Mesendoderm (in vitro differentiated cells): ENCODE data around the gene SGPP1.
A peak's percentile ranks its signal among the peaks of the same experiment; 100 is the strongest.

ENCODE experiments used
- DNase-seq: peaks from one replicate; pipeline ENCODE4 v3.0.0; 2013
- H2AK5ac ChIP-seq: 2 replicates; pipeline ENCODE4 v1.6.1; 2013; ENCODE audit warnings: low read length, inconsistent platforms
- H2BK120ac ChIP-seq: 2 replicates; pipeline ENCODE4 v1.6.1; 2013; ENCODE audit warnings: low read depth, mild to moderate bottlenecking, low read length, moderate library complexity, mixed read lengths
- H2BK15ac ChIP-seq: replicated peaks from 2 replicates; pipeline ENCODE4 v1.6.1; 2013; ENCODE audit warnings: low read depth, mild to moderate bottlenecking, moderate library complexity
- H2BK5ac ChIP-seq: 2 replicates; pipeline ENCODE4 v1.6.1; 2013; ENCODE audit warnings: low read length, inconsistent platforms
- H3K18ac ChIP-seq: 2 replicates; pipeline ENCODE4 v1.6.1; 2013; ENCODE audit warnings: mild to moderate bottlenecking, low read length, mixed read lengths
- H3K23ac ChIP-seq: one replicate; pipeline ENCODE4 v1.6.1; 2013; ENCODE audit warnings: low read length
- H3K27ac ChIP-seq: 2 replicates; pipeline ENCODE4 v1.5.1; 2013; ENCODE audit warnings: low read depth, mild to moderate bottlenecking, inconsistent platforms, low read length, moderate library complexity
- H3K27me3 ChIP-seq: 2 replicates; pipeline ENCODE4 v1.6.1; 2013; ENCODE audit warnings: low read length, control low read depth, mild to moderate bottlenecking, inconsistent platforms; ENCODE audit not compliant: insufficient read depth, poor library complexity
- H3K36me3 ChIP-seq: 2 replicates; pipeline ENCODE4 v1.6.1; 2013; ENCODE audit warnings: low read length, inconsistent platforms; ENCODE audit not compliant: control insufficient read depth, insufficient read depth
- H3K4ac ChIP-seq: one replicate; pipeline ENCODE4 v1.6.1; 2013; ENCODE audit warnings: low read depth, mild to moderate bottlenecking, low read length, moderate library complexity
- H3K4me1 ChIP-seq: 2 replicates; pipeline ENCODE4 v1.6.1; 2013; ENCODE audit warnings: low read depth, low read length, inconsistent platforms; ENCODE audit not compliant: control insufficient read depth
- H3K4me2 ChIP-seq: 2 replicates; pipeline ENCODE4 v1.6.1; 2013; ENCODE audit warnings: low read length
- H3K4me3 ChIP-seq: 2 replicates; pipeline ENCODE4 v1.5.1; 2013; ENCODE audit warnings: mild to moderate bottlenecking, low read length
- H3K56ac ChIP-seq: one replicate; pipeline ENCODE4 v1.6.1; 2013; ENCODE audit warnings: low read length
- H3K79me1 ChIP-seq: 2 replicates; pipeline ENCODE4 v1.6.1; 2013; ENCODE audit warnings: low read length, inconsistent platforms
- H3K79me2 ChIP-seq: 2 replicates; pipeline ENCODE4 v1.6.1; 2013; ENCODE audit warnings: mild to moderate bottlenecking, low read length; ENCODE audit not compliant: control insufficient read depth, insufficient read depth
- H3K9ac ChIP-seq: 2 replicates; pipeline ENCODE4 v1.6.1; 2013; ENCODE audit warnings: low read length, inconsistent platforms
- H4K5ac ChIP-seq: one replicate; pipeline ENCODE4 v1.6.1; 2013; ENCODE audit warnings: low read length
- H4K8ac ChIP-seq: one replicate; pipeline ENCODE4 v1.6.1; 2013; ENCODE audit warnings: low read depth, mild to moderate bottlenecking, control low read depth, low read length, moderate library complexity
- WGBS: extraction: QIAGEN DNeasy Blood & Tissue Kit; methylation state at CpG from one replicate; pipeline ENCODE4 v1.1.7; 2013; ENCODE audit warnings: low lambda C conversion rate, missing lambda C conversion rate; ENCODE audit not compliant: insufficient coverage; ENCODE audit errors: extremely low coverage; 5-methylcytosine and 5-hydroxymethylcytosine counted together

SGPP1 gene

DNA sequence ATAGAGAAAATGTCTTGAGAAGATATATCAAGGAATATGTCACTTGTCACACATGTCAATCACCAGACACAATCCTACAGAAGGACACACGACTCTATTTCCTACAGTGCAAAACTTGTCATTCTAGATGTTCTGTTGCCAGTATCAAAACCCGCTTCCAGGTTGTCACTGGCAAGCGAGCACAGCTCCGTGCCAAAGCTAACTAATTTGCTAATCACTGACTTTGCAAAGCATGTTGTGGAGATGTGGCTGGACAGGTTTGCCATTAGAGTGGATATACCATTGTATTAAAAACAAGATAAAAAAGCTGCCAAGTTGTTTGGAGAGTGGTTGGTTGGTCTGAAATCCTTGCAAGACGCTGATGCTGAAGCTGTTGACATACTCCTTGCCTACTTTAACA is 7.9 kb upstream of the SGPP1 start:
- H3K79me2 ChIP-seq, result no peaks in the 10 kb centered on the region
- H3K9ac ChIP-seq, result no peak overlapping the region
- no peak overlapping the region for H3K27ac ChIP-seq
- no peak overlapping the region for H3K4me2 ChIP-seq
- no peak overlapping the region for H2BK15ac ChIP-seq
- H3K36me3 ChIP-seq, result no peaks in the 10 kb centered on the region
- no peak overlapping the region for H3K23ac ChIP-seq
- no peaks in the 10 kb centered on the region for H3K4me1 ChIP-seq
- no peak overlapping the region for H3K4me3 ChIP-seq
- no peak overlapping the region for H3K4ac ChIP-seq
- no peak overlapping the region for H2BK5ac ChIP-seq
- no peak overlapping the region for H3K56ac ChIP-seq
- no peak overlapping the region for H4K8ac ChIP-seq
- H3K27me3 ChIP-seq, result no peaks in the 10 kb centered on the region
- no peak overlapping the region for H4K5ac ChIP-seq
- no peak for DNase-seq
- no peak overlapping the region for H2AK5ac ChIP-seq
- H3K79me1 ChIP-seq, result no peaks in the 10 kb centered on the region
- no CpG with 5 or more reads among the region's 5 CpGs for WGBS
- no peak overlapping the region for H3K18ac ChIP-seq
- H2BK120ac ChIP-seq, result no peak overlapping the region

DNA sequence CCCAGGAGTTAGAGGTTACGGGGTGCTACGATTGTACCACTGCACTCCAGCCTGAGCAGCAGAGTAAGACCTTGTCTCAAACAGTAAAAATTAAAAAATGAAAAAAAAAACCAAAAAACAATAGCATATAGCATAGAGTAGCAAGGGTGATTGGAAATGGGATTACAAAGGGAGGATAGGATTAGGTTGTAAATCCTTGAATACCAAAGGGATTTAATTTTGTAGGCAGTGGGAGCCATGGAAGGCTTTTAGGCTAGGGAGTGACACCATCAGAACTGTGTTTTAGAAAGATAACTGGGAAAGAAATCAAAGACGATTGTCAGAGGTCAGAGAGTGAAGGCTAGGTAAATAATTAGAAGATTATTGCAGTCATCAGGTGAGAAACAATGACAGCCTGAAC is 2.8 kb upstream of the SGPP1 start:
- no peak for DNase-seq
- H3K4ac ChIP-seq, result no peak overlapping the region
- no peaks in the 10 kb centered on the region for H3K36me3 ChIP-seq
- H2AK5ac ChIP-seq, result no peak overlapping the region
- no peak overlapping the region for H3K23ac ChIP-seq
- H3K4me2 ChIP-seq, result no peak overlapping the region
- no peaks in the 10 kb centered on the region for H3K79me2 ChIP-seq
- no peaks in the 10 kb centered on the region for H3K27me3 ChIP-seq
- no peak overlapping the region for H3K27ac ChIP-seq
- H2BK120ac ChIP-seq, result no peak overlapping the region
- no peak overlapping the region for H3K56ac ChIP-seq
- H3K79me1 ChIP-seq, result no peaks in the 10 kb centered on the region
- H3K4me3 ChIP-seq, result no peak overlapping the region
- WGBS, result no CpG with 5 or more reads among the region's 3 CpGs
- no peak overlapping the region for H3K18ac ChIP-seq
- H3K9ac ChIP-seq, result no peak overlapping the region
- H3K4me1 ChIP-seq, result no peaks in the 10 kb centered on the region
- no peak overlapping the region for H4K8ac ChIP-seq
- H2BK5ac ChIP-seq, result no peak overlapping the region
- H2BK15ac ChIP-seq, result no peak overlapping the region
- no peak overlapping the region for H4K5ac ChIP-seq

DNA sequence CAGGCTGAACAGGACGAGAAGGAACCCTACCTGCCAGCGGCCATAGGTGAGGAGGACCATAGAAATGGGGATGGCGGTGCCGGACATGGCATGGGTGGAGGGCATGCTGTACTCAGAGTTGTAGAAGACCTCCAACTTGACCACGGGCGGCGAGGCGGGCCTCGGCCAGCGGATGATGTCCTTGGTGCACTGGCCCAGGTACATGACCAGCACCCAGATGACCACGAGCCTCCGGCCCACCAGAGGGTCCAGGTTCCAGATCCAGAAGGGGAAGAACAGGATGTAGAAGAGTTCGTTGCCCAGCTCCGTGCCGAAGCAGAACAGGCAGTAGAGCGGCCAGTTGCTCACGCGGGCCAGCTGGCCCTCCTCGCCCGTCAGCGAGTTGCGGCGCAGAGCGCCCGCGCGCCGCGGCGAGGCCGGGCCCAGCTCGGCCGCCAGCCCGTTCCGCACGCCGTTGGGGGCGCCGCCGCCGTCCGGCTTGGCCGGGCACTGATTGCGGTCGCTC is 582 bp downstream of the SGPP1 start:
- Histone ChIP-seq H4K5ac (no peak overlapping the region), H3K9ac (peak overlapping the region; percentile 66), H2BK5ac (no peak overlapping the region), H2AK5ac (no peak overlapping the region), H2BK15ac (no peak overlapping the region), H3K36me3 (no peaks in the 10 kb centered on the region), H3K79me2 (no peaks in the 10 kb centered on the region), H3K18ac (peak overlapping the region; percentile 65), H2BK120ac (no peak overlapping the region), H3K56ac (peak overlapping the region; percentile 93), H3K4me2 (peak overlapping the region; percentile 81), H4K8ac (no peak overlapping the region), H3K27me3 (no peaks in the 10 kb centered on the region), H3K27ac (peak overlapping the region; percentile 35), H3K4me3 (peak overlapping the region; percentile 73), H3K4me1 (no peaks in the 10 kb centered on the region), H3K79me1 (no peaks in the 10 kb centered on the region), H3K4ac (peak overlapping the region; percentile 21), H3K23ac (no peak overlapping the region)
- no CpG with 5 or more reads among the region's 45 CpGs for WGBS
- peak; percentile 53 for DNase-seq

DNA sequence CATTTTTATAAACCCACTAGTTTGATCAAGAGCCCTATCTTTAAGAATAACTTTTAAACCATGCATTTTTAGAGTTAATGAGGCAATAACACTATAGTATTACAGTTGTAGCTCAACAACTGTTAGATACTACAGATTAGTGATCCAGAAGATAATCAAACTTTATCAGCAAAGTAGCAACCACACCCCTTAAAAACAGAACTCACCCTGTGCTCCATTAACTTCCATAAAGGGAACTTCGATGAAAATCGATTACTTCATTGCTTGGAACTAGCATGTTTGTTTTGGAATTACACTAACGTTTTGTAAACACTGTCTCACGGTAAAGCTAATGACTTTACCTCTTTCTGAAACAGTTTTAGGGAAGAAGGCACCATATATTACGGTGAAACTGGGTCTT is 1.4 kb downstream of the SGPP1 start:
- Histone ChIP-seq H3K4ac (no peak overlapping the region), H3K4me2 (no peak overlapping the region), H3K79me1 (no peaks in the 10 kb centered on the region), H2AK5ac (no peak overlapping the region), H4K8ac (no peak overlapping the region), H4K5ac (no peak overlapping the region), H3K9ac (no peak overlapping the region), H3K79me2 (no peaks in the 10 kb centered on the region), H3K18ac (no peak overlapping the region), H2BK120ac (no peak overlapping the region), H3K23ac (no peak overlapping the region), H2BK5ac (no peak overlapping the region), H3K36me3 (no peaks in the 10 kb centered on the region), H3K4me1 (no peaks in the 10 kb centered on the region), H3K27ac (no peak overlapping the region), H3K27me3 (no peaks in the 10 kb centered on the region), H3K4me3 (no peak overlapping the region), H2BK15ac (no peak overlapping the region), H3K56ac (no peak overlapping the region)
- WGBS, result no CpG with 5 or more reads among the region's 5 CpGs
- DNase-seq, result no peak

DNA sequence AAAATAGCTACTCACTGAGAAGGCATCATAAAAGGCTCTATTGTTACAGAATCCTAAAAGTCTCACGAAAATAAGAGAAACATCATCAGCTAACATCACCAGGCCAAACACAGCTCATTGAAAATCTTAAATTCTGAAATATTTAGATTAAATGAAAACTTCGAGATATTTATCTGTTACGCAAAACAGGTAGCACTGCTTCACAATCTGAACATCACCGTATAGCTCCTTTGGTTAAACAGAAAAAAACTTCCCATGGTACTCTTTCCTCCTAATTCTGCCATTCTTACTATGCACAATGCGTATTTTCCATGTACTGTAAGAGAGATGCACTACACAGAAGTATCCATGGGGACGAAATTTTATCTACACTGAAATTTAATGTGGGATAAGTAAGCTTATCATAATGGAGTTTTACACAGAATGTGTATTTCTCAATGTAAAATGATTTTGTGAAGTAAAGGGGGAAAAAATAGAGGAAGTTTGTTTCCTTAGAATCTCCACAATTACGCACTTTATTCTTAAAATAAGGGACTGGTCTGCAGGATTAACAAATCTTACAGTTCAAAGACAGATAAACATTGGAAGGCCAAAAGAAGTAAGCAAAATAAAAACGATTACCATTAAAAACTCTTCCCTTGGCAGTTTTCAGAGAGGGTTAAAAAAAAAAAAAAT is 1.9 kb downstream of the SGPP1 start:
- no peak overlapping the region for H3K4me3 ChIP-seq
- H3K9ac ChIP-seq, result no peak overlapping the region
- no peaks in the 10 kb centered on the region for H3K27me3 ChIP-seq
- no peak overlapping the region for H3K18ac ChIP-seq
- H3K79me2 ChIP-seq, result no peaks in the 10 kb centered on the region
- H3K4ac ChIP-seq, result no peak overlapping the region
- no peak overlapping the region for H2AK5ac ChIP-seq
- no peak overlapping the region for H2BK15ac ChIP-seq
- H3K23ac ChIP-seq, result no peak overlapping the region
- no peaks in the 10 kb centered on the region for H3K4me1 ChIP-seq
- H3K36me3 ChIP-seq, result no peaks in the 10 kb centered on the region
- H3K4me2 ChIP-seq, result no peak overlapping the region
- no peak overlapping the region for H3K56ac ChIP-seq
- WGBS, result no CpG with 5 or more reads among the region's 8 CpGs
- no peak overlapping the region for H3K27ac ChIP-seq
- H2BK120ac ChIP-seq, result no peak overlapping the region
- no peak overlapping the region for H4K8ac ChIP-seq
- no peak for DNase-seq
- no peak overlapping the region for H4K5ac ChIP-seq
- H2BK5ac ChIP-seq, result no peak overlapping the region
- H3K79me1 ChIP-seq, result no peaks in the 10 kb centered on the region

DNA sequence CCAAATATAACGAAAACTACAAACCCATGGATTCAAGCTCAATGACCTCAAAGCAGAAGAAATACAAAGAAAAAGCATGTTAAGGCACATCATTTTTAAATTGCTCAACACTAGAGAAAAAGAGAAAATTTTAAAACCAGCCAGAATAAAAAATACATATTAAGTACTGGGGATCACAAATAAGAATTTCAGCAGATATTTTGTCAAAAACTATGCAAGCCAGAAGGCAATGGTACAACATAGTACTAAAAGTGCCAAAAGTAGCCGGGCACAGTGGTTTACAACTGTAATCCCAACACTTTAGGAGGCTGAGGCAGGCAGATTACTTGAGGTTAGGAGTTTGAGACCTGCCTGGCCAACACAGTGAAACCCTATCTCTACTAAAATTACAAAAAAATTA is 10.2 kb downstream of the SGPP1 start:
- Histone ChIP-seq H2BK5ac (no peak overlapping the region), H3K79me1 (no peaks in the 10 kb centered on the region), H3K4ac (no peak overlapping the region), H3K56ac (no peak overlapping the region), H3K4me2 (no peak overlapping the region), H2AK5ac (no peak overlapping the region), H3K4me3 (no peak overlapping the region), H3K27me3 (no peaks in the 10 kb centered on the region), H3K36me3 (no peaks in the 10 kb centered on the region), H3K27ac (no peak overlapping the region), H3K79me2 (no peaks in the 10 kb centered on the region), H3K23ac (no peak overlapping the region), H2BK15ac (no peak overlapping the region), H2BK120ac (no peak overlapping the region), H3K18ac (no peak overlapping the region), H4K8ac (no peak overlapping the region), H4K5ac (no peak overlapping the region), H3K4me1 (no peaks in the 10 kb centered on the region), H3K9ac (no peak overlapping the region)
- peak; percentile 27 for DNase-seq
- no CpG with 5 or more reads among the region's 2 CpGs for WGBS
